Activated CD8-positive, alpha-beta T cell treated with anti-CD3 and anti-CD28 coated beads, Interleukin-2, amount 10 ng/mL, durations not matched to agents 7 days and 5 days (primary cell): Measurements from ENCODE around the gene UQCC2. TPM values are rescaled to one million over a fixed set of nuclear protein-coding genes. Genes with fewer than 3 reads are reported as not detected.

Experiments
- ATAC-seq: fragments of 150-1000 bp; cut with Tn5 transposase; one replicate; pipeline ENCODE4 v1.10.0; 2021; ENCODE audit warnings: moderate library complexity
- CTCF ChIA-PET: fragments of 350-600 bp; sonication (Branson Sonifier 250); formaldehyde crosslinking; loops from one replicate; lab custom pipeline; 2021; ENCODE audit warnings: antibody characterized with exemption; lab: Charles Lee
- POLR2A ChIA-PET: fragments of 350-600 bp; sonication (Branson Sonifier 250); formaldehyde crosslinking; loops from one replicate; lab custom pipeline; 2021; ENCODE audit warnings: antibody characterized with exemption; lab: Charles Lee
- DNase-seq: peaks from one replicate; pipeline ENCODE4 v3.0.0-alpha.2; 2020
- H3K27ac Mint-ChIP-seq: one replicate; pipeline ENCODE4 v1.8.0; 2021; ENCODE audit warnings: mild to moderate bottlenecking, mixed read lengths
- H3K27me3 Mint-ChIP-seq: one replicate; pipeline ENCODE4 v1.8.0; 2021; ENCODE audit warnings: low read depth, mixed read lengths
- H3K36me3 Mint-ChIP-seq: one replicate; pipeline ENCODE4 v1.8.0; 2021; ENCODE audit warnings: low read depth, mixed read lengths
- H3K4me1 Mint-ChIP-seq: one replicate; pipeline ENCODE4 v1.8.0; 2021; ENCODE audit warnings: low read depth, mixed read lengths
- H3K4me3 Mint-ChIP-seq: one replicate; pipeline ENCODE4 v1.8.0; 2021; ENCODE audit warnings: mild to moderate bottlenecking, mixed read lengths
- H3K9me3 Mint-ChIP-seq: one replicate; pipeline ENCODE4 v1.8.0; 2022; ENCODE audit warnings: mixed read lengths; ENCODE audit not compliant: insufficient read depth
- total RNA-seq, 2 experiments: library from RNA; stranded (reverse); gene quantifications; one replicate each; pipeline ENCODE4 v1.2.3, GENCODE V29; 2021

The UQCC2 gene
- 10 to 100 TPM; 88.1 to 89.6 TPM for total RNA-seq

GRCh38 chr6:33711140-33712129, at the start of gene UQCC2:
UQCC2 (minus strand) TSS chr6:33711700; CDS start chr6:33711686, 14 bp downstream.
- Mint-ChIP-seq H3K4me1 (peaks cover 43% of the 10 kb centered on the region), H3K4me3 (peak within 1 kb of the TSS; percentile 96), H3K27me3 (peaks cover 7% of the 10 kb centered on the region), H3K36me3 (peaks cover 33% of the 10 kb centered on the region), H3K9me3 (no peaks in the 10 kb centered on the region), H3K27ac (peak within 1 kb of the TSS; percentile 98)
- ChIA-PET CTCF (interaction anchor here (0.6 to 4.0 kb wide), 56 partner anchors 9 to 512 kb away, joined by 3 to 51 read pairs (median 4); partner anchors contain the start of gene LEMD2), POLR2A (interaction anchor here (0.7 to 1.8 kb wide), 15 partner anchors 9 to 740 kb away, joined by 3 to 9 read pairs (median 4); partner anchors contain the start of genes BAK1 and LEMD2)
- ATAC-seq (peak; percentile 99), DNase-seq (peak; percentile 98)

GRCh38 chr6:33759887-33760629, 48.6 kb upstream of the UQCC2 start:
- POLR2A ChIA-PET, result no interaction called here

GRCh38 chr6:33758815-33759216, 47.3 kb upstream of the UQCC2 start:
- Mint-ChIP-seq H3K4me3 (no peak overlapping the region), H3K9me3 (no peaks in the 10 kb centered on the region), H3K27ac (no peak overlapping the region), H3K27me3 (no peaks in the 10 kb centered on the region), H3K36me3 (no peaks in the 10 kb centered on the region), H3K4me1 (peaks cover 13% of the 10 kb centered on the region)
- ChIA-PET POLR2A (no interaction called here), CTCF (interaction anchor here (1.1 to 5.0 kb wide), 2 partner anchors 14 to 48 kb away, joined by 3 to 40 read pairs; partner anchors contain the start of genes IP6K3 and UQCC2)
- DNase-seq, result no peak
- ATAC-seq, result no peak

More at GRCh38 chr6:33759887-33760629, 48.6 kb upstream of the UQCC2 start:
- no peak overlapping the region for H3K4me3 Mint-ChIP-seq
- CTCF ChIA-PET, result interaction anchor here (0.7 to 5.0 kb wide), 8 partner anchors 11 to 267 kb away, joined by 3 to 40 read pairs (median 4); partner anchors contain the start of genes IP6K3 and UQCC2
- peaks cover 13% of the 10 kb centered on the region for H3K4me1 Mint-ChIP-seq
- DNase-seq (no peak), ATAC-seq (no peak)
- H3K9me3 Mint-ChIP-seq, result no peaks in the 10 kb centered on the region
- no peak overlapping the region for H3K27ac Mint-ChIP-seq
- H3K36me3 Mint-ChIP-seq, result no peaks in the 10 kb centered on the region
- H3K27me3 Mint-ChIP-seq, result no peaks in the 10 kb centered on the region

- ChIA-PET CTCF (interaction anchor here (1.1 to 1.7 kb wide), 2 partner anchors 14 kb away, joined by 4 to 8 read pairs; no protein-coding TSS in a partner anchor), POLR2A (interaction anchor here (1.3 kb wide), 1 partner anchor 9 kb away, joined by 3 read pairs; no protein-coding TSS in a partner anchor)
- no peak for ATAC-seq
- Mint-ChIP-seq H3K27ac (no peak overlapping the region), H3K27me3 (no peaks in the 10 kb centered on the region), H3K36me3 (no peaks in the 10 kb centered on the region), H3K4me1 (peaks cover 13% of the 10 kb centered on the region), H3K4me3 (no peak overlapping the region), H3K9me3 (no peaks in the 10 kb centered on the region)
- DNase-seq, result no peak
Measured at GRCh38 chr6:33757906-33758305, 46.4 kb upstream of the UQCC2 start.

- POLR2A ChIA-PET, result interaction anchor here (1.3 kb wide), 1 partner anchor 10 kb away, joined by 3 read pairs; no protein-coding TSS in a partner anchor
- CTCF ChIA-PET, result interaction anchor here (1.1 to 1.7 kb wide), 2 partner anchors 13 to 14 kb away, joined by 4 to 8 read pairs; no protein-coding TSS in a partner anchor
- ATAC-seq, result no peak
- no peaks in the 10 kb centered on the region for H3K27me3 Mint-ChIP-seq
- DNase-seq, result no peak
- no peaks in the 10 kb centered on the region for H3K36me3 Mint-ChIP-seq
- no peaks in the 10 kb centered on the region for H3K9me3 Mint-ChIP-seq
- H3K27ac Mint-ChIP-seq, result no peak overlapping the region
- peaks cover 10% of the 10 kb centered on the region for H3K4me1 Mint-ChIP-seq
- no peak overlapping the region for H3K4me3 Mint-ChIP-seq
Measured at GRCh38 chr6:33757113-33757512, 45.6 kb upstream of the UQCC2 start.

GRCh38 chr6:33756211-33756954, 44.9 kb upstream of the UQCC2 start:
- DNase-seq (no peak), ATAC-seq (no peak)
- CTCF ChIA-PET, result interaction anchor here (1.7 kb wide), 1 partner anchor 12 kb away, joined by 8 read pairs; no protein-coding TSS in a partner anchor
- no peak overlapping the region for H3K27ac Mint-ChIP-seq
- no peak overlapping the region for H3K4me3 Mint-ChIP-seq
- POLR2A ChIA-PET, result no interaction called here
- no peaks in the 10 kb centered on the region for H3K36me3 Mint-ChIP-seq
- H3K4me1 Mint-ChIP-seq, result peaks cover 9% of the 10 kb centered on the region
- no peaks in the 10 kb centered on the region for H3K27me3 Mint-ChIP-seq
- H3K9me3 Mint-ChIP-seq, result no peaks in the 10 kb centered on the region

GRCh38 chr6:33755070-33755869, 43.8 kb upstream of the UQCC2 start:
- no peaks in the 10 kb centered on the region for H3K27me3 Mint-ChIP-seq
- H3K4me1 Mint-ChIP-seq, result no peaks in the 10 kb centered on the region
- no peaks in the 10 kb centered on the region for H3K9me3 Mint-ChIP-seq
- ChIA-PET POLR2A (no interaction called here), CTCF (no interaction called here)
- ATAC-seq (no peak), DNase-seq (no peak)
- H3K4me3 Mint-ChIP-seq, result no peak overlapping the region
- no peak overlapping the region for H3K27ac Mint-ChIP-seq
- H3K36me3 Mint-ChIP-seq, result no peaks in the 10 kb centered on the region

GRCh38 chr6:33754222-33754621, 42.7 kb upstream of the UQCC2 start:
- H3K36me3 Mint-ChIP-seq, result no peaks in the 10 kb centered on the region
- DNase-seq (no peak), ATAC-seq (no peak)
- H3K4me1 Mint-ChIP-seq, result no peaks in the 10 kb centered on the region
- H3K9me3 Mint-ChIP-seq, result no peaks in the 10 kb centered on the region
- H3K4me3 Mint-ChIP-seq, result no peak overlapping the region
- no peaks in the 10 kb centered on the region for H3K27me3 Mint-ChIP-seq
- ChIA-PET CTCF (interaction anchor here (1.5 kb wide), 1 partner anchor 13 kb away, joined by 3 read pairs; no protein-coding TSS in a partner anchor), POLR2A (no interaction called here)
- no peak overlapping the region for H3K27ac Mint-ChIP-seq

GRCh38 chr6:33752646-33753015, 41.1 kb upstream of the UQCC2 start:
- Mint-ChIP-seq H3K4me1 (no peaks in the 10 kb centered on the region), H3K36me3 (no peaks in the 10 kb centered on the region), H3K4me3 (no peak overlapping the region), H3K9me3 (no peaks in the 10 kb centered on the region), H3K27ac (no peak overlapping the region), H3K27me3 (no peaks in the 10 kb centered on the region)
- DNase-seq (no peak), ATAC-seq (no peak)
- CTCF ChIA-PET, result no interaction called here
- POLR2A ChIA-PET, result no interaction called here

GRCh38 chr6:33751771-33752645, 40.5 kb upstream of the UQCC2 start:
- Mint-ChIP-seq H3K36me3 (no peaks in the 10 kb centered on the region), H3K9me3 (no peaks in the 10 kb centered on the region), H3K4me3 (no peak overlapping the region), H3K27me3 (no peaks in the 10 kb centered on the region), H3K27ac (no peak overlapping the region), H3K4me1 (no peaks in the 10 kb centered on the region)
- POLR2A ChIA-PET, result no interaction called here
- DNase-seq, result no peak
- no peak for ATAC-seq
- CTCF ChIA-PET, result no interaction called here
